Measurements from ENCODE around the gene DYRK1A.

The DYRK1A gene

GRCh38 chr21:37558676-37559211, 192.2 kb downstream of the DYRK1A start:
- no peaks in the 10 kb centered on the region for H3K27me3 ChIP-seq (replicated peaks in 2 of 5; ENCODE audit: control insufficient read depth in 4 of 5, insufficient read depth in 5 of 5, low read length in 4 of 5)
- POLR2A ChIA-PET = no interaction called here
- CTCF ChIA-PET = no interaction called here
- peaks cover 0 to 2% (median 0%) of the 10 kb centered on the region in 5 experiments for H3K9me3 ChIP-seq (ENCODE audit: control extremely low read depth in 1 of 5, control insufficient read depth in 4 of 5, insufficient read depth in 2 of 5, low read depth in 1 of 5, low read length in 4 of 5)
- no peaks in the 10 kb centered on the region for H3K36me3 ChIP-seq (ENCODE audit: control insufficient read depth in 4 of 4, insufficient read depth in 4 of 4, low read length in 3 of 4)
- no peak overlapping the region for H3K27ac ChIP-seq (ENCODE audit: insufficient read depth in 1 of 2, low read depth in 1 of 2, low read length in 2 of 2, poor library complexity in 1 of 2, severe bottlenecking in 2 of 2)
- H3K4me3 ChIP-seq (ENCODE audit: control insufficient read depth in 1 of 7, extremely low read depth in 1 of 7, insufficient read depth in 4 of 7, low read depth in 2 of 7, low read length in 6 of 7) = no peak overlapping the region
- no peak for DNase-seq
- 96% methylated on average over 7 of the region's 8 CpGs for WGBS (ENCODE audit: insufficient coverage)
- H3K4me1 ChIP-seq (ENCODE audit: control extremely low read depth in 1 of 4, control insufficient read depth in 4 of 4, insufficient read depth in 4 of 4, low read length in 3 of 4) = peaks cover 0 to 19% (median 14%) of the 10 kb centered on the region in 4 experiments

GRCh38 chr21:37560385-37560784, 193.8 kb downstream of the DYRK1A start:
- H3K4me3 ChIP-seq (ENCODE audit: control insufficient read depth in 1 of 7, extremely low read depth in 1 of 7, insufficient read depth in 4 of 7, low read depth in 2 of 7, low read length in 6 of 7) = no peak overlapping the region
- POLR2A ChIA-PET = no interaction called here
- WGBS (ENCODE audit: insufficient coverage) = 97% methylated on average over 5 of the region's 5 CpGs
- peaks cover 4 to 34% (median 29%) of the 10 kb centered on the region in 4 experiments for H3K4me1 ChIP-seq (ENCODE audit: control extremely low read depth in 1 of 4, control insufficient read depth in 4 of 4, insufficient read depth in 4 of 4, low read length in 3 of 4)
- H3K9me3 ChIP-seq (ENCODE audit: control extremely low read depth in 1 of 5, control insufficient read depth in 4 of 5, insufficient read depth in 2 of 5, low read depth in 1 of 5, low read length in 4 of 5) = peaks cover 0 to 2% (median 0%) of the 10 kb centered on the region in 5 experiments
- no peaks in the 10 kb centered on the region for H3K27me3 ChIP-seq (replicated peaks in 2 of 5; ENCODE audit: control insufficient read depth in 4 of 5, insufficient read depth in 5 of 5, low read length in 4 of 5)
- DNase-seq = no peak
- H3K36me3 ChIP-seq (ENCODE audit: control insufficient read depth in 4 of 4, insufficient read depth in 4 of 4, low read length in 3 of 4) = no peaks in the 10 kb centered on the region
- CTCF ChIA-PET = no interaction called here
- H3K27ac ChIP-seq (ENCODE audit: insufficient read depth in 1 of 2, low read depth in 1 of 2, low read length in 2 of 2, poor library complexity in 1 of 2, severe bottlenecking in 2 of 2) = no peak overlapping the region

GRCh38 chr21:37561506-37561905, 194.9 kb downstream of the DYRK1A start:
- Histone ChIP-seq H3K4me1 (ENCODE audit: control extremely low read depth in 1 of 4, control insufficient read depth in 4 of 4, insufficient read depth in 4 of 4, low read length in 3 of 4) (peaks cover 4 to 40% (median 30%) of the 10 kb centered on the region in 4 experiments), H3K36me3 (ENCODE audit: control insufficient read depth in 4 of 4, insufficient read depth in 4 of 4, low read length in 3 of 4) (no peaks in the 10 kb centered on the region), H3K27me3 (replicated peaks in 2 of 5; ENCODE audit: control insufficient read depth in 4 of 5, insufficient read depth in 5 of 5, low read length in 4 of 5) (no peaks in the 10 kb centered on the region), H3K9me3 (ENCODE audit: control extremely low read depth in 1 of 5, control insufficient read depth in 4 of 5, insufficient read depth in 2 of 5, low read depth in 1 of 5, low read length in 4 of 5) (peaks cover 0 to 2% (median 0%) of the 10 kb centered on the region in 5 experiments), H3K27ac (ENCODE audit: insufficient read depth in 1 of 2, low read depth in 1 of 2, low read length in 2 of 2, poor library complexity in 1 of 2, severe bottlenecking in 2 of 2) (no peak overlapping the region), H3K4me3 (ENCODE audit: control insufficient read depth in 1 of 7, extremely low read depth in 1 of 7, insufficient read depth in 4 of 7, low read depth in 2 of 7, low read length in 6 of 7) (no peak overlapping the region)
- POLR2A ChIA-PET = no interaction called here
- CTCF ChIA-PET = no interaction called here
- 83% methylated on average over 2 of the region's 7 CpGs for WGBS (ENCODE audit: insufficient coverage)
- DNase-seq = no peak

- 73% methylated on average over 8 of the region's 11 CpGs for whole genome bisulfite sequencing (ENCODE audit: insufficient coverage)
- Histone ChIP-seq H3K27ac (ENCODE audit: insufficient read depth in 1 of 2, low read depth in 1 of 2, low read length in 2 of 2, poor library complexity in 1 of 2, severe bottlenecking in 2 of 2) (peak overlapping the region in 1 of 2 experiments; percentile 97), H3K4me3 (ENCODE audit: control insufficient read depth in 1 of 7, extremely low read depth in 1 of 7, insufficient read depth in 4 of 7, low read depth in 2 of 7, low read length in 6 of 7) (no peak overlapping the region), H3K4me1 (ENCODE audit: control extremely low read depth in 1 of 4, control insufficient read depth in 4 of 4, insufficient read depth in 4 of 4, low read length in 3 of 4) (peaks cover 4 to 38% (median 30%) of the 10 kb centered on the region in 4 experiments), H3K9me3 (ENCODE audit: control extremely low read depth in 1 of 5, control insufficient read depth in 4 of 5, insufficient read depth in 2 of 5, low read depth in 1 of 5, low read length in 4 of 5) (peaks cover 0 to 2% (median 0%) of the 10 kb centered on the region in 5 experiments), H3K27me3 (replicated peaks in 2 of 5; ENCODE audit: control insufficient read depth in 4 of 5, insufficient read depth in 5 of 5, low read length in 4 of 5) (no peaks in the 10 kb centered on the region), H3K36me3 (ENCODE audit: control insufficient read depth in 4 of 4, insufficient read depth in 4 of 4, low read length in 3 of 4) (no peaks in the 10 kb centered on the region)
- peak in 1 of 3 donors; percentile 31 for DNase-seq
- POLR2A ChIA-PET = no interaction called here
- CTCF ChIA-PET = interaction anchor here (0.6 to 3.0 kb wide), 5 partner anchors 8 to 31 kb away, joined by 3 to 18 read pairs (median 7); no protein-coding TSS in a partner anchor
Measured at GRCh38 chr21:37561941-37562919, 195.7 kb downstream of the DYRK1A start.

- WGBS (ENCODE audit: insufficient coverage) = 49% methylated on average over 22 of the region's 22 CpGs
- Histone ChIP-seq H3K4me3 (ENCODE audit: control insufficient read depth in 1 of 7, extremely low read depth in 1 of 7, insufficient read depth in 4 of 7, low read depth in 2 of 7, low read length in 6 of 7) (peak overlapping the region; percentile 51 to 93 (median 74)), H3K27ac (ENCODE audit: insufficient read depth in 1 of 2, low read depth in 1 of 2, low read length in 2 of 2, poor library complexity in 1 of 2, severe bottlenecking in 2 of 2) (peak overlapping the region; percentile 97 to 99), H3K4me1 (ENCODE audit: control extremely low read depth in 1 of 4, control insufficient read depth in 4 of 4, insufficient read depth in 4 of 4, low read length in 3 of 4) (peaks cover 4 to 36% (median 30%) of the 10 kb centered on the region in 4 experiments), H3K9me3 (ENCODE audit: control extremely low read depth in 1 of 5, control insufficient read depth in 4 of 5, insufficient read depth in 2 of 5, low read depth in 1 of 5, low read length in 4 of 5) (peaks cover 0 to 2% (median 0%) of the 10 kb centered on the region in 5 experiments), H3K27me3 (replicated peaks in 2 of 5; ENCODE audit: control insufficient read depth in 4 of 5, insufficient read depth in 5 of 5, low read length in 4 of 5) (no peaks in the 10 kb centered on the region), H3K36me3 (ENCODE audit: control insufficient read depth in 4 of 4, insufficient read depth in 4 of 4, low read length in 3 of 4) (no peaks in the 10 kb centered on the region)
- ChIA-PET POLR2A (interaction anchor here (0.8 to 1.5 kb wide), 4 partner anchors 8 to 296 kb away, joined by 3 to 7 read pairs (median 5); partner anchors contain the start of gene VPS26C), CTCF (interaction anchor here (0.6 to 3.0 kb wide), 10 partner anchors 8 to 84 kb away, joined by 3 to 18 read pairs (median 4); no protein-coding TSS in a partner anchor)
- DNase-seq = no peak
Measured at GRCh38 chr21:37562920-37563640, 196.5 kb downstream of the DYRK1A start.

- POLR2A ChIA-PET = interaction anchor here (0.6 to 1.5 kb wide), 5 partner anchors 9 to 296 kb away, joined by 3 to 7 read pairs (median 5); partner anchors contain the start of gene VPS26C
- DNase-seq = peak; percentile 94 to 98 (median 97)
Measured at GRCh38 chr21:37563641-37564340, 197.2 kb downstream of the DYRK1A start.

More at GRCh38 chr21:37563641-37564340, 197.2 kb downstream of the DYRK1A start:
- no peaks in the 10 kb centered on the region for H3K36me3 ChIP-seq (ENCODE audit: control insufficient read depth in 4 of 4, insufficient read depth in 4 of 4, low read length in 3 of 4)
- peaks cover 4 to 36% (median 30%) of the 10 kb centered on the region in 4 experiments for H3K4me1 ChIP-seq (ENCODE audit: control extremely low read depth in 1 of 4, control insufficient read depth in 4 of 4, insufficient read depth in 4 of 4, low read length in 3 of 4)
- CTCF ChIA-PET = interaction anchor here (0.6 to 3.0 kb wide), 15 partner anchors 9 to 334 kb away, joined by 3 to 18 read pairs (median 4); no protein-coding TSS in a partner anchor
- H3K9me3 ChIP-seq (ENCODE audit: control extremely low read depth in 1 of 5, control insufficient read depth in 4 of 5, insufficient read depth in 2 of 5, low read depth in 1 of 5, low read length in 4 of 5) = no peaks in the 10 kb centered on the region
- peak overlapping the region; percentile 97 to 99 for H3K27ac ChIP-seq (ENCODE audit: insufficient read depth in 1 of 2, low read depth in 1 of 2, low read length in 2 of 2, poor library complexity in 1 of 2, severe bottlenecking in 2 of 2)
- H3K4me3 ChIP-seq (ENCODE audit: control insufficient read depth in 1 of 7, extremely low read depth in 1 of 7, insufficient read depth in 4 of 7, low read depth in 2 of 7, low read length in 6 of 7) = peak overlapping the region; percentile 51 to 93 (median 74)
- WGBS (ENCODE audit: insufficient coverage) = under 1% methylated on average over 64 of the region's 67 CpGs
- no peaks in the 10 kb centered on the region for H3K27me3 ChIP-seq (replicated peaks in 2 of 5; ENCODE audit: control insufficient read depth in 4 of 5, insufficient read depth in 5 of 5, low read length in 4 of 5)
